GM23338 (cell line): ENCODE data around the gene WASL.

Source experiments
- CREB1 ChIP-seq: fragments of 250-450 bp; sonication (Bioruptor Pico); IDR thresholded peaks from 2 replicates; pipeline ENCODE4 v1.5.0; 2020; ENCODE audit warnings: low read depth, mild to moderate bottlenecking, moderate library complexity
- EZH2phosphoT487 ChIP-seq: fragments of 200-600 bp; sonication (generic); IDR thresholded peaks from one replicate; pipeline ENCODE4 v1.8.1; 2018; ENCODE audit warnings: antibody characterized with exemption; ENCODE audit not compliant: unreplicated experiment
- JUNB ChIP-seq: IDR thresholded peaks from one replicate; pipeline ENCODE4 v1.6.1; 2016; ENCODE audit warnings: antibody characterized with exemption; ENCODE audit not compliant: unreplicated experiment
- POLR2AphosphoS5 ChIP-seq: IDR thresholded peaks from 2 replicates; pipeline ENCODE4 v1.6.1; 2016; ENCODE audit warnings: antibody characterized with exemption, low read depth
- TF ChIP-seq, protein P1 (sequence below), 2 experiments: fragments of 200-600 bp in 1 of 2; sonication (generic) in 1 of 2; conservative IDR thresholded peaks; 2 replicates each; pipeline versions ENCODE4 v1.5.1 to v1.6.1; 2016 to 2017; ENCODE audit warnings: antibody characterized with exemption in 2 of 2, low read depth in 2 of 2, mild to moderate bottlenecking in 2 of 2, moderate library complexity in 1 of 2
- TF ChIP-seq, protein P2 (sequence below): IDR thresholded peaks from one replicate; pipeline ENCODE4 v1.6.1; 2018; ENCODE audit warnings: antibody characterized with exemption; ENCODE audit not compliant: unreplicated experiment

DNA sequence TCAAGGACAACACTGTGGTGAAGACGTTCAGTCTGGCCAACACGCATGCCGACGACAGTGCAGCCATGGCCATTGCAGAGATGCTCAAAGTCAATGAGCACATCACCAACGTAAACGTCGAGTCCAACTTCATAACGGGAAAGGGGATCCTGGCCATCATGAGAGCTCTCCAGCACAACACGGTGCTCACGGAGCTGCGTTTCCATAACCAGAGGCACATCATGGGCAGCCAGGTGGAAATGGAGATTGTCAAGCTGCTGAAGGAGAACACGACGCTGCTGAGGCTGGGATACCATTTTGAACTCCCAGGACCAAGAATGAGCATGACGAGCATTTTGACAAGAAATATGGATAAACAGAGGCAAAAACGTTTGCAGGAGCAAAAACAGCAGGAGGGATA is 86.5 kb downstream of the WASL start:
- TF ChIP-seq, protein P1, sequence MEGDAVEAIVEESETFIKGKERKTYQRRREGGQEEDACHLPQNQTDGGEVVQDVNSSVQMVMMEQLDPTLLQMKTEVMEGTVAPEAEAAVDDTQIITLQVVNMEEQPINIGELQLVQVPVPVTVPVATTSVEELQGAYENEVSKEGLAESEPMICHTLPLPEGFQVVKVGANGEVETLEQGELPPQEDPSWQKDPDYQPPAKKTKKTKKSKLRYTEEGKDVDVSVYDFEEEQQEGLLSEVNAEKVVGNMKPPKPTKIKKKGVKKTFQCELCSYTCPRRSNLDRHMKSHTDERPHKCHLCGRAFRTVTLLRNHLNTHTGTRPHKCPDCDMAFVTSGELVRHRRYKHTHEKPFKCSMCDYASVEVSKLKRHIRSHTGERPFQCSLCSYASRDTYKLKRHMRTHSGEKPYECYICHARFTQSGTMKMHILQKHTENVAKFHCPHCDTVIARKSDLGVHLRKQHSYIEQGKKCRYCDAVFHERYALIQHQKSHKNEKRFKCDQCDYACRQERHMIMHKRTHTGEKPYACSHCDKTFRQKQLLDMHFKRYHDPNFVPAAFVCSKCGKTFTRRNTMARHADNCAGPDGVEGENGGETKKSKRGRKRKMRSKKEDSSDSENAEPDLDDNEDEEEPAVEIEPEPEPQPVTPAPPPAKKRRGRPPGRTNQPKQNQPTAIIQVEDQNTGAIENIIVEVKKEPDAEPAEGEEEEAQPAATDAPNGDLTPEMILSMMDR (conservative IDR thresholded peaks at IDR 0.05; ENCODE audit: low read depth in 2 of 2) = no peak
- no peak for TF ChIP-seq JUNB
- TF ChIP-seq POLR2AphosphoS5 = no peak
- TF ChIP-seq CREB1 (CRISPR knock-in tag) = no peak
- TF ChIP-seq EZH2phosphoT487 = no peak
- TF ChIP-seq, protein P2, sequence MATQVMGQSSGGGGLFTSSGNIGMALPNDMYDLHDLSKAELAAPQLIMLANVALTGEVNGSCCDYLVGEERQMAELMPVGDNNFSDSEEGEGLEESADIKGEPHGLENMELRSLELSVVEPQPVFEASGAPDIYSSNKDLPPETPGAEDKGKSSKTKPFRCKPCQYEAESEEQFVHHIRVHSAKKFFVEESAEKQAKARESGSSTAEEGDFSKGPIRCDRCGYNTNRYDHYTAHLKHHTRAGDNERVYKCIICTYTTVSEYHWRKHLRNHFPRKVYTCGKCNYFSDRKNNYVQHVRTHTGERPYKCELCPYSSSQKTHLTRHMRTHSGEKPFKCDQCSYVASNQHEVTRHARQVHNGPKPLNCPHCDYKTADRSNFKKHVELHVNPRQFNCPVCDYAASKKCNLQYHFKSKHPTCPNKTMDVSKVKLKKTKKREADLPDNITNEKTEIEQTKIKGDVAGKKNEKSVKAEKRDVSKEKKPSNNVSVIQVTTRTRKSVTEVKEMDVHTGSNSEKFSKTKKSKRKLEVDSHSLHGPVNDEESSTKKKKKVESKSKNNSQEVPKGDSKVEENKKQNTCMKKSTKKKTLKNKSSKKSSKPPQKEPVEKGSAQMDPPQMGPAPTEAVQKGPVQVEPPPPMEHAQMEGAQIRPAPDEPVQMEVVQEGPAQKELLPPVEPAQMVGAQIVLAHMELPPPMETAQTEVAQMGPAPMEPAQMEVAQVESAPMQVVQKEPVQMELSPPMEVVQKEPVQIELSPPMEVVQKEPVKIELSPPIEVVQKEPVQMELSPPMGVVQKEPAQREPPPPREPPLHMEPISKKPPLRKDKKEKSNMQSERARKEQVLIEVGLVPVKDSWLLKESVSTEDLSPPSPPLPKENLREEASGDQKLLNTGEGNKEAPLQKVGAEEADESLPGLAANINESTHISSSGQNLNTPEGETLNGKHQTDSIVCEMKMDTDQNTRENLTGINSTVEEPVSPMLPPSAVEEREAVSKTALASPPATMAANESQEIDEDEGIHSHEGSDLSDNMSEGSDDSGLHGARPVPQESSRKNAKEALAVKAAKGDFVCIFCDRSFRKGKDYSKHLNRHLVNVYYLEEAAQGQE = no peak
